Large intestine (tissue), 3 donors: ENCODE results near the gene ARHGAP26. TPM values are rescaled to one million over a fixed set of nuclear protein-coding genes. Genes with fewer than 3 reads are reported as not detected.

ENCODE experiments used
- DNase-seq, 2 donors: peaks; one replicate each; pipeline versions ENCODE4 v3.0.0 to v3.0.0-alpha.2; 2013
- H3K27ac ChIP-seq: one replicate; pipeline ENCODE4 v1.5.1; 2013; ENCODE audit warnings: low read length
- H3K27me3 ChIP-seq: 2 replicates; pipeline ENCODE4 v1.6.1; 2013; ENCODE audit warnings: low read length; ENCODE audit not compliant: control insufficient read depth, insufficient read depth
- H3K36me3 ChIP-seq: 2 replicates; pipeline ENCODE4 v1.6.1; 2013; ENCODE audit warnings: low read length; ENCODE audit not compliant: control insufficient read depth, insufficient read depth
- H3K4me1 ChIP-seq: one replicate; pipeline ENCODE4 v1.6.1; 2013; ENCODE audit warnings: low read length; ENCODE audit not compliant: control insufficient read depth, insufficient read depth
- H3K4me3 ChIP-seq: one replicate; pipeline ENCODE4 v1.5.1; 2013; ENCODE audit warnings: low read length
- H3K9me3 ChIP-seq: one replicate; pipeline ENCODE4 v1.6.1; 2013; ENCODE audit warnings: mild to moderate bottlenecking, low read depth, low read length, moderate library complexity; ENCODE audit not compliant: control insufficient read depth
- WGBS: methylation state at CpG from one replicate; pipeline ENCODE4 v1.1.5; 2013; ENCODE audit warnings: low lambda C conversion rate; ENCODE audit not compliant: insufficient coverage; 5-methylcytosine and 5-hydroxymethylcytosine counted together
- polyA plus RNA-seq: library from polyadenylated mRNA; unstranded; fragments of 120-200 nt; gene quantifications from one replicate; pipeline ENCODE4 v1.2.1, GENCODE V29; 2013

Gene ARHGAP26
- polyA plus RNA-seq, 1 donor: 31.8 TPM

DNA sequence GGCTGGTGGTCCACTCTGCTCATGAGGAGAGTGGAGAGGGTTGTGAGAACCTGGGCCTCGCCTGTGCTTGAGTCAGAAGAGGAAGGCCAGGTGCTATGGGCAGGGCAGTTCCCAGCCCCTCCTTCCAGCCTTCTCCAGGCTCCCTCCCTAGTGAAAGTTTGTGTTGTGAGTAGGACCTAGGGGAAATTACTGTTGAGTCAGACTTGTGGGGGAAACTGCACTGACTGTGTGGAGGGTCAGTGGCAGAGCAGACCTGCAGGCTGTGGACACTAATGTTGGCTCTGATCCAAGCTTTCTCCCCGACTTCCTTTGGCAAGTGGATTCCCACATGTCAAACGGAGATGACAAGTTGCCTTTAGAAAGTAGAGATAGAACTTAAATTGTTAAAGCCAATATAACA, 102.6 kb downstream of the ARHGAP26 start:
- Histone ChIP-seq H3K9me3 (no peaks in the 10 kb centered on the region), H3K27me3 (no peaks in the 10 kb centered on the region), H3K4me1 (peaks cover 55% of the 10 kb centered on the region), H3K36me3 (no peaks in the 10 kb centered on the region), H3K4me3 (no peak overlapping the region), H3K27ac (no peak overlapping the region)
- WGBS: 100% methylated on average over 1 of the region's 3 CpGs
- DNase-seq: peak in 1 of 2 donors; percentile 56

DNA sequence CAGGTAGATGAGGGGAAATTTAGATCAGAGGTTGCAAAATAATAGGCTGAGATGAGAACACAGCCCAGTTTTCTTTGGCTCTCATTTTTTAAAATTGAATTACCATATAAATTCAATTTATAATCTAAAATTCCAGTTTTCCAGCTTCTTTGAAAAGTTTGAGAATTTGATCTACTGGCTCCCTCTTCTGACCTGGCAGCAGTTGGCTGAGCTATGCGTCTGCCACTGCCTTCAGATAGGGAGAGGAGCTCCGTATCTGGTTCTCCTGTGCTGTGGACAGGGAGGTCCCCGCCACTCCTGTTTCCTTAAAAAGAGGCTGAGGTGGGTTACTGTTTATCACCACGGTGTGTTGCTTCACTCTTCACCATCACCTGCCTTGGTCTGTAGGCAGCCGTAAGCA, 103.7 kb downstream of the ARHGAP26 start:
- no peak for DNase-seq
- Histone ChIP-seq H3K4me3 (no peak overlapping the region), H3K4me1 (peaks cover 45% of the 10 kb centered on the region), H3K9me3 (no peaks in the 10 kb centered on the region), H3K27ac (no peak overlapping the region), H3K36me3 (no peaks in the 10 kb centered on the region), H3K27me3 (no peaks in the 10 kb centered on the region)
- no CpG with 5 or more reads among the region's 5 CpGs for whole genome bisulfite sequencing

- no peaks in the 10 kb centered on the region for H3K9me3 ChIP-seq
- peak overlapping the region; percentile 36 for H3K27ac ChIP-seq
- peaks cover 40% of the 10 kb centered on the region for H3K4me1 ChIP-seq
- peak; percentile 79 to 91 for DNase-seq
- WGBS: 72% methylated on average over 2 of the region's 7 CpGs
- no peaks in the 10 kb centered on the region for H3K36me3 ChIP-seq
- no peak overlapping the region for H3K4me3 ChIP-seq
- no peaks in the 10 kb centered on the region for H3K27me3 ChIP-seq
These were observed 104.4 kb downstream of the ARHGAP26 start for GRCh38 chr5:142874540-142874939.

GRCh38 chr5:142875936-142876335, 105.8 kb downstream of the ARHGAP26 start:
- Histone ChIP-seq H3K4me1 (peaks cover 28% of the 10 kb centered on the region), H3K27me3 (no peaks in the 10 kb centered on the region), H3K36me3 (peaks cover 3% of the 10 kb centered on the region), H3K27ac (no peak overlapping the region), H3K9me3 (no peaks in the 10 kb centered on the region), H3K4me3 (no peak overlapping the region)
- DNase-seq: no peak
- no CpG with 5 or more reads among the region's 3 CpGs for WGBS

GRCh38 chr5:142876817-142877216, 106.6 kb downstream of the ARHGAP26 start:
- no peak for DNase-seq
- Histone ChIP-seq H3K4me3 (no peak overlapping the region), H3K9me3 (no peaks in the 10 kb centered on the region), H3K27ac (no peak overlapping the region), H3K27me3 (no peaks in the 10 kb centered on the region), H3K36me3 (peaks cover 10% of the 10 kb centered on the region), H3K4me1 (peaks cover 19% of the 10 kb centered on the region)
- WGBS: 100% methylated on average over 1 of the region's 2 CpGs

GRCh38 chr5:142878111-142878510, 107.9 kb downstream of the ARHGAP26 start:
- H3K9me3 ChIP-seq: no peaks in the 10 kb centered on the region
- H3K4me1 ChIP-seq: peaks cover 10% of the 10 kb centered on the region
- no peak overlapping the region for H3K27ac ChIP-seq
- WGBS: 100% methylated on average over 2 of the region's 7 CpGs
- no peak overlapping the region for H3K4me3 ChIP-seq
- no peaks in the 10 kb centered on the region for H3K27me3 ChIP-seq
- peaks cover 14% of the 10 kb centered on the region for H3K36me3 ChIP-seq
- DNase-seq: no peak

DNA sequence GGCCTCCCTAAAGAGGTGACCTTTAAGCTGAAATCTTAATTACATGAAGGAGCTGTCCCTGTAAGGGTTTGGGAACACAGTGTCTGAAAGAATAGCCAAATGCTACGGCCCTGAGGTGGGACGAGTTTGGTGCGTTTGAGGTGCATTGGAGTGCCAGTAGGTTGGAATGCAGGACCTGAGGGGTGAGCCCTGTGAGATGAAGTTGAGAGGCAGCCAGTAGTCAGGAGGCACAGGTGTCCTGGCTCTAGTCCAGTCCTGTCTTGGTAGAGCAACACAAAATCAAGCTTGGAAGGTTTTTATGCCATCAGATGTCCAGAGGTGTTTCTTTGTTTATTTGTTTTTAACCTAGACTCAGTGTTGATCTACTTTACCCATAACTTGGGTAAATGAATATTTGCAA, 108.5 kb downstream of the ARHGAP26 start:
- Histone ChIP-seq H3K4me3 (no peak overlapping the region), H3K27ac (no peak overlapping the region)

DNA sequence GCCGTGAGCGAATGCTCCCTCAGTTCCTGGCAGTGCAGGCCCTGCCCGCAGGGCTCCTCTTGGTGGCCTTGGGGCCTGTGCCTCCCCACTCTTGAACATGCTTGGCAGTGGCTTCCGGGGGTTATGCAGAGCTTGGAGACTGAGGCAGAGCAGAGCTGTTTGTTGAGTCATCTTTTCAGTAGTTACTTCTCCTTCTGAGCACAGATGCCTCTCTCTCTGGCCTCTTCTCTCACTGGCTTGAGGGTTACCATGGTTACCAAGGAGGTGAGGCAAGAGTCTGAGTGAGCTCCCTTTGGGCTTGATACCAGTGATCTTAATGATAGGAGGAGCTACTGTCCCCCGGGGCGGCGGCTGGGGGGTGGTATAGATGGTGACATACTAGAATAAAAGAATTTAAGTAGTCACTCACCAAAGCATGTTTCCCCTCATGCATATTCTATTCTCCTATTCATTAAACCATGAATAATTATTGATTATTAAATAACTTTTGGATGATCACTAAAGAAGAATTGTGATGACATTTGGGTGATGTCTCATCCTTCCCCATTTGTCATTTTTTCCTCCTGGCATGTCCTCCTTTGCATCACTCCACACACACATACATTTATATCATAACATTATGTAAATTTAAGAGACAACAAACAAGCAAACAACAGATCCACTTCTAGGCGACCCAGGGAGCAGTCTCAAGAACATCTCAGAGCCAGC, 111.1 kb downstream of the ARHGAP26 start:
- WGBS: no CpG with 5 or more reads among the region's 8 CpGs
- peaks cover 19% of the 10 kb centered on the region for H3K36me3 ChIP-seq
- H3K9me3 ChIP-seq: no peaks in the 10 kb centered on the region
- DNase-seq: no peak
- H3K4me1 ChIP-seq: no peaks in the 10 kb centered on the region
- H3K27me3 ChIP-seq: no peaks in the 10 kb centered on the region
- H3K4me3 ChIP-seq: no peak overlapping the region
- no peak overlapping the region for H3K27ac ChIP-seq

More for the DNA sequence above, 108.5 kb downstream of the ARHGAP26 start:
- Histone ChIP-seq H3K27me3 (no peaks in the 10 kb centered on the region), H3K9me3 (no peaks in the 10 kb centered on the region), H3K4me1 (peaks cover 10% of the 10 kb centered on the region), H3K36me3 (peaks cover 14% of the 10 kb centered on the region)
- DNase-seq: no peak
- no CpG with 5 or more reads among the region's 3 CpGs for WGBS

DNA sequence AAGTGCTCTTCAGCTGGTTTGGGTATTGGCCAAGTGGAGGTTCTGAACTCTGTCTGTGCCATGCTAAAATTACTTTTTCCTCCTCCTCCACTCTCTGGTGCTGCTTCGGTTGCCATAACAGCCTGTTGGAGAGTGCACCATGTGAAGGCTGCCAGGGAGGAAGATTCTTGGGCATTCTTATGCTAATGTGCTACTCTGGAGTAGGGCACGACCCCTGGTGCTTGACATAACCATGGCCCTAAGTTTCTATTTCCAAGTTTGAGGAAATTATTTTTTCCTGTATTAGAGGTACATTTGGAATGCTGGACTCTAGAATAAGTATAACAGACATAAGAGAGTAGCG, 111.6 kb downstream of the ARHGAP26 start:
- Histone ChIP-seq H3K4me3 (no peak overlapping the region), H3K4me1 (no peaks in the 10 kb centered on the region), H3K27me3 (no peaks in the 10 kb centered on the region), H3K9me3 (no peaks in the 10 kb centered on the region), H3K36me3 (peaks cover 19% of the 10 kb centered on the region), H3K27ac (no peak overlapping the region)
- no peak for DNase-seq
- WGBS: no CpG with 5 or more reads among the region's 3 CpGs

GRCh38 chr5:142883025-142883424, 112.8 kb downstream of the ARHGAP26 start:
- no peak for DNase-seq
- H3K4me3 ChIP-seq: no peak overlapping the region
- H3K4me1 ChIP-seq: no peaks in the 10 kb centered on the region
- H3K27me3 ChIP-seq: no peaks in the 10 kb centered on the region
- H3K9me3 ChIP-seq: no peaks in the 10 kb centered on the region
- H3K27ac ChIP-seq: no peak overlapping the region
- no CpG with 5 or more reads among the region's 2 CpGs for WGBS
- peaks cover 19% of the 10 kb centered on the region for H3K36me3 ChIP-seq

DNA sequence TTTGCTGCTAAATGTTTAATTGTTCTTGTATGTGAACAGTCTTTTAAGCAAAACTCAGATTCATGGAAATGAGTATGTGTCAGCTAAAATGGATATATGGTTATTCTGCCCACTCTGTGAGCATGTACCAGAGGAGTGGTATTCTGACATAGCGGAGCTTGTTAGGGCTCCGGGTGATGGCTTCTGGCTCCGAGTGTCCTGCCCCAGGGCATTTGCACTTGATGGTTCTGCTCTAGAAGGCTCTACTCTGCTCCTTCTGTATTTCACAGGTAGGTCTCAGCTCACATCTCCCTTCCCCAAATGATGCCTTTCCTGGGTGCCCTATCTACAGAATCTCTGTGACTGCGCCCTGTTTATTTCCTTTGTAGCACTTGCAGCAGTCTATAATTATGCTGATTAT, 113.3 kb downstream of the ARHGAP26 start:
- Histone ChIP-seq H3K27ac (no peak overlapping the region), H3K4me1 (no peaks in the 10 kb centered on the region), H3K27me3 (no peaks in the 10 kb centered on the region), H3K9me3 (no peaks in the 10 kb centered on the region), H3K4me3 (no peak overlapping the region), H3K36me3 (peaks cover 19% of the 10 kb centered on the region)
- no peak for DNase-seq
- WGBS: no CpG with 5 or more reads among the region's 4 CpGs
